ENCODE measurements around the gene NR1I2. TPM values are rescaled to one million over a fixed set of nuclear protein-coding genes. Genes with fewer than 3 reads are reported as not detected.

The NR1I2 gene
- total RNA-seq, 1 donor from 2014 or later = not detected

- no peak overlapping the region for H3K4me2 ChIP-seq (ENCODE audit: low read length)
These were observed 49.1 kb downstream of the NR1I2 start for GRCh38 chr3:119831022-119831421.

GRCh38 chr3:119831941-119832371, 50.1 kb downstream of the NR1I2 start:
- Histone ChIP-seq H3K9ac (ENCODE audit: low read length) (no peak overlapping the region), H3K36me3 (ENCODE audit: insufficient read depth, low read length) (no peaks in the 10 kb centered on the region), H3K27ac (ENCODE audit: low read depth, low read length) (peak overlapping the region; percentile 60), H3K4me3 (ENCODE audit: insufficient read depth, low read depth, low read length) (no peak overlapping the region), H2AFZ (ENCODE audit: low read depth, low read length) (no peak overlapping the region), H4K20me1 (ENCODE audit: insufficient read depth, low read length) (peaks cover 25% of the 10 kb centered on the region), H3K4me2 (ENCODE audit: low read length) (peak overlapping the region; percentile 40), H3K27me3 (ENCODE audit: insufficient read depth, low read length) (no peaks in the 10 kb centered on the region), H3K79me2 (ENCODE audit: insufficient read depth, low read length) (peaks cover 10% of the 10 kb centered on the region), H3K4me1 (ENCODE audit: insufficient read depth, low read length) (peaks cover 12% of the 10 kb centered on the region), H3K9me3 (ENCODE audit: insufficient read depth, low read depth, low read length) (no peaks in the 10 kb centered on the region)
- Mint-ChIP-seq H3K27ac (ENCODE audit: unreplicated experiment) (peak overlapping the region; percentile 84), H3K4me3 (ENCODE audit: unreplicated experiment) (peak overlapping the region; percentile 29), H3K36me3 (ENCODE audit: low read depth, unreplicated experiment) (peaks cover 3% of the 10 kb centered on the region), H3K4me1 (ENCODE audit: low read depth, unreplicated experiment) (peaks cover 22% of the 10 kb centered on the region), H3K9me3 (ENCODE audit: unreplicated experiment) (peaks cover 2% of the 10 kb centered on the region), H3K27me3 (ENCODE audit: low read depth, unreplicated experiment) (no peaks in the 10 kb centered on the region)
- TF ChIP-seq EZH2 (IDR thresholded peaks at IDR 0.05; ENCODE audit: insufficient read depth, low read length) (no peak), CTCF (IDR thresholded peaks at IDR 0.05; ENCODE audit: insufficient read depth, low read depth, low read length) (no peak)
- FAIRE-seq (peak; percentile 88), DNase-seq (ENCODE audit: low read depth) (peak; percentile 84)

More at GRCh38 chr3:119831022-119831421, 49.1 kb downstream of the NR1I2 start:
- no peak overlapping the region for H3K27ac ChIP-seq (ENCODE audit: low read depth, low read length)
- Mint-ChIP-seq H3K4me3 (ENCODE audit: unreplicated experiment) (no peak overlapping the region), H3K36me3 (ENCODE audit: low read depth, unreplicated experiment) (no peaks in the 10 kb centered on the region), H3K4me1 (ENCODE audit: low read depth, unreplicated experiment) (peaks cover 22% of the 10 kb centered on the region), H3K27ac (ENCODE audit: unreplicated experiment) (peak overlapping the region; percentile 84), H3K27me3 (ENCODE audit: low read depth, unreplicated experiment) (no peaks in the 10 kb centered on the region), H3K9me3 (ENCODE audit: unreplicated experiment) (no peaks in the 10 kb centered on the region)
- no peak overlapping the region for H2AFZ ChIP-seq (ENCODE audit: low read depth, low read length)
- H4K20me1 ChIP-seq (ENCODE audit: insufficient read depth, low read length) = peaks cover 28% of the 10 kb centered on the region
- TF ChIP-seq CTCF (IDR thresholded peaks at IDR 0.05; ENCODE audit: insufficient read depth, low read depth, low read length) (no peak), EZH2 (IDR thresholded peaks at IDR 0.05; ENCODE audit: insufficient read depth, low read length) (no peak)
- H3K4me1 ChIP-seq (ENCODE audit: insufficient read depth, low read length) = peaks cover 12% of the 10 kb centered on the region
- H3K9ac ChIP-seq (ENCODE audit: low read length) = no peak overlapping the region
- no peaks in the 10 kb centered on the region for H3K9me3 ChIP-seq (ENCODE audit: insufficient read depth, low read depth, low read length)
- no peaks in the 10 kb centered on the region for H3K27me3 ChIP-seq (ENCODE audit: insufficient read depth, low read length)
- no peaks in the 10 kb centered on the region for H3K36me3 ChIP-seq (ENCODE audit: insufficient read depth, low read length)
- FAIRE-seq = peak; percentile 20
- DNase-seq (ENCODE audit: low read depth) = no peak
- no peak overlapping the region for H3K4me3 ChIP-seq (ENCODE audit: insufficient read depth, low read depth, low read length)
- peaks cover 10% of the 10 kb centered on the region for H3K79me2 ChIP-seq (ENCODE audit: insufficient read depth, low read length)

- no peak overlapping the region for H3K4me2 ChIP-seq (ENCODE audit: low read length)
- no peak overlapping the region for H3K27ac Mint-ChIP-seq (ENCODE audit: unreplicated experiment)
- no peak overlapping the region for H3K27ac ChIP-seq (ENCODE audit: low read depth, low read length)
- no peaks in the 10 kb centered on the region for H3K36me3 ChIP-seq (ENCODE audit: insufficient read depth, low read length)
- no peak for TF ChIP-seq EZH2 (IDR thresholded peaks at IDR 0.05; ENCODE audit: insufficient read depth, low read length)
- peaks cover 2% of the 10 kb centered on the region for H3K9me3 Mint-ChIP-seq (ENCODE audit: unreplicated experiment)
- H3K27me3 ChIP-seq (ENCODE audit: insufficient read depth, low read length) = no peaks in the 10 kb centered on the region
- H2AFZ ChIP-seq (ENCODE audit: low read depth, low read length) = no peak overlapping the region
- H3K27me3 Mint-ChIP-seq (ENCODE audit: low read depth, unreplicated experiment) = no peaks in the 10 kb centered on the region
- peaks cover 6% of the 10 kb centered on the region for H3K36me3 Mint-ChIP-seq (ENCODE audit: low read depth, unreplicated experiment)
- H3K9ac ChIP-seq (ENCODE audit: low read length) = no peak overlapping the region
- H3K4me1 ChIP-seq (ENCODE audit: insufficient read depth, low read length) = peaks cover 12% of the 10 kb centered on the region
- no peaks in the 10 kb centered on the region for H3K9me3 ChIP-seq (ENCODE audit: insufficient read depth, low read depth, low read length)
- no peak for FAIRE-seq
- H3K4me1 Mint-ChIP-seq (ENCODE audit: low read depth, unreplicated experiment) = peaks cover 20% of the 10 kb centered on the region
- no peak for DNase-seq (ENCODE audit: low read depth)
- H3K4me3 ChIP-seq (ENCODE audit: insufficient read depth, low read depth, low read length) = no peak overlapping the region
- no peak overlapping the region for H3K4me3 Mint-ChIP-seq (ENCODE audit: unreplicated experiment)
- peaks cover 11% of the 10 kb centered on the region for H4K20me1 ChIP-seq (ENCODE audit: insufficient read depth, low read length)
- no peaks in the 10 kb centered on the region for H3K79me2 ChIP-seq (ENCODE audit: insufficient read depth, low read length)
These were observed 53.0 kb downstream of the NR1I2 start for GRCh38 chr3:119834754-119835370.

All from astrocyte (in vitro differentiated cells and primary cell).